Myocyte (in vitro differentiated cells): ENCODE measurements around the gene SLC5A11. TPM values are rescaled to one million over a fixed set of nuclear protein-coding genes. Genes with fewer than 3 reads are reported as not detected.
A peak's percentile ranks its signal among the peaks of the same experiment; 100 is the strongest.
"Not testable (repeated sequence)": the region's sequence is repeated elsewhere in the genome, so short reads cannot be mapped to it uniquely, and the experiment has no call there.

ENCODE experiments used
- DNase-seq: peaks from one replicate; pipeline ENCODE4 v3.0.0-alpha.2; 2012; ENCODE audit warnings: low read depth
- total RNA-seq: library from RNA; depleted of rRNA; stranded (reverse); fragments of >200 nt; gene quantifications from 2 replicates; pipeline ENCODE4 v1.2.3, GENCODE V29; 2014

SLC5A11 gene
- total RNA-seq, 1 donor from 2014 or later = not detected

GRCh38 chr16:24856871-24857270 lies 11.1 kb downstream of the SLC5A11 start:
- DNase-seq = not testable (repeated sequence)

- peak; percentile 77 for DNase-seq
Observed at GRCh38 chr16:24858219-24859041, 12.7 kb downstream of the SLC5A11 start.

- no peak for DNase-seq
Observed at GRCh38 chr16:24861461-24861860, 15.7 kb downstream of the SLC5A11 start.

GRCh38 chr16:24863582-24864437 lies 18.0 kb downstream of the SLC5A11 start:
- DNase-seq = peak; percentile 50

- DNase-seq = no peak
Observed at GRCh38 chr16:24869033-24869432, 23.3 kb downstream of the SLC5A11 start.

DNA sequence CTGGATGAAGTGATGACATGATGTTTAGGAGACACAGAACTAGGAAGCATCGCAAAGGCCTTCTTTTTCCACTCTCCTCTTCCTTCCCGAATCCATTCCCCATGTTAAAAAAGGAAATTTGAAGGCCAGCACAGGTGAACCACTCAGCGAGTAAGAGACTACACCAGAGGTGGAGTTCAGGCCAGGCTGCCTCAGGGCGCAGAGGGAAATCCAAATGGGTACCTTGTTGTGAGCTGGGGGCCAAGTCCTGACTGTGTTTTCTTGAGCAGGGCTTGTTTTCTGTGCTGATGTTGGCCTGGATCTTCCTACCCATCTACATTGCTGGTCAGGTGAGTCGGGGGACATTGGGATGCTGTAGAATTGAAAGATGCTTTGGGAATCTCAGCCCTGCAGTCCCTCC lies 26.1 kb downstream of the SLC5A11 start:
- DNase-seq = no peak

DNA sequence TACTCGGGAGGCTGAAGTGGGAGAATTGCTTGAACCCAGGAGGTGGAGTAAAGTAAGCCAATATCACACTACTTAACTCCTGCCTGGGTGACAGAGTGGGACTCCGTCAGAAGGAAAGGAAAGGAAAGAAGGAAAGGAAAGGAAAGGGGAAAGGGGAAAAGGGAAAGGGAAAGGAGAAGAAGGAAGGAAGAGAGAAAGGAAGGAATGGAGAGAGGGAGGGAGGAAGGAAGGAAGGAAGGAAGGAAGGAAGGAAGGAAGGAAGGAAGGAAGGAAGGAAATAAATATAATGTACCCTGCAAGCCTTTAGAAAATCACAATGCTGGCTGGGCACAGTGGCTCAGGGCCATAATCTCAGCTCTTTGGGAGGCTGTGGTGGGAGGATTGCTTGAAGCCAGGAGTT lies 27.3 kb downstream of the SLC5A11 start:
- no peak for DNase-seq

DNA sequence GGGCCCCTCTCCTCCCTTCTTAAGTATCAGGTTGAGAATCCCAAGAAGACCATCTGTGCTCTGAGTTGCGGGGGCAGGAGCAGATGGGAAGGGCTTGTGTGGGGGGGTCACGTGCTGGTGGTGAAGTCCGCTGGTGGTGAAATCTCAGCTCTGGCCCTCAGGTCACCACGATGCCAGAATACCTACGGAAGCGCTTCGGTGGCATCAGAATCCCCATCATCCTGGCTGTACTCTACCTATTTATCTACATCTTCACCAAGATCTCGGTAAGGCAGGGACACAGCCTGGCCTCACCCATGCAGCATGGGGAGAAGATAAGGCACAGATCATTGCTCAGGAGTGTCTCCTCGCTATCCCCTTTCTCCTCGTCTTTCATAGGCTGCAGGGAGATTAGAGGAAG lies 29.7 kb downstream of the SLC5A11 start:
- no peak for DNase-seq

DNA sequence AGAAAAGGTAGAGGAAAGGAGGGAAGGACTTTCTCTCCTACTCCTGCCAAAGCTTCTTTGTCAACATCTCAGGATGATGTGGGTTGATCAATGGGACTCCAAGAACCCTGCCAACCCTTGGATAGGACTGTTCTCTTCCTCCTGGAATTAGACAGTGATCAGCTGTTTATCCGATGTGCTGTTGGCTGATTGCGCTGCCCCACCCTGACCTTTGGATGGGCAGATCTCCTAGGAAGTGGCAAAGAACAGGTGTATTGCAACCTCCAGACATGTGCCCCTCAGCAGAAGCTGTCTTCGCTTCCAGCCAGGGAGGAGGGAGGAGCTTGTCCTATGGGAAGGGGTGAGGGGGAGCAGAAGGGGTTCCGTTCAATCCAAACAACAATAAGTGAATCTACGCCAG lies 30.5 kb downstream of the SLC5A11 start:
- no peak for DNase-seq

- DNase-seq = no peak
Observed at GRCh38 chr16:24879684-24880083, 33.9 kb downstream of the SLC5A11 start.

DNA sequence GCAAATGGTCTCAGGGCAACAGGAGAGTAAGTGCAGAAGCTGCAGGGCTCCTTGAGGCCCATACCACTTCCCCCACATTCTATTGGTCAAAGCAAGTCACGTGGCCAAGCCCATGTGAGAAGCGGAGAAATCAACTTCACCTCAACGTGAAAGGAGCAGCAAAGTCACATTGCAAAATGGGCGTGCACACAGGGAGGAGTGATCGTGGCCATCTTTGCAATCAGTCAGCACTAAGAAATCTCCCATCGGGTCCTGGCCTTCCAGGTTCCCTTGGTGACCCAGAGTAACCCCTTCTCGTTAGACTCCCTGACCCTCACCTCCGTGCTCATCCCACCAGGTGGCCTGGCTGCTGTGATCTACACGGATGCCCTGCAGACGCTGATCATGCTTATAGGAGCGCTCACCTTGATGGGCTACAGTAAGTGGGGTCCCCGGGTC lies 38.0 kb downstream of the SLC5A11 start:
- no peak for DNase-seq

DNA sequence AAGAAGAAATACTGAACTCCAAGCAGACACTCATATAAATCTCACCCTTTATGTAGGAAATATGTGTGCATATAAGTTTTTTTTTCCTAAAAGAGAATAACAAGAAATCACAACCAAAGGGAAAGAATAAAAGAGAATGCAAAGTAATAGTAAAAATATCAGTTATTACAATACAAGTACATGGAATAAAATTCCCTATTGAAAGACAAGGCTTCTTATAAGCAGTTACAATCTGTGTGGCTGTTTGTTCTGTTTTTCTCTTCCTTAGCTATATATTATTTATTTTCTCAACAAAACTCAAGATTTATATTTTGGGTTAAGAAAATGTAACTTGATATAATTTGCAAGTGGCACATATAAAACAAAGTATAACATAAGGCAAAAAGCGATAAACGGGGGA lies 41.7 kb downstream of the SLC5A11 start:
- no peak for DNase-seq

GRCh38 chr16:24890746-24891145 lies 45.0 kb downstream of the SLC5A11 start:
- DNase-seq = no peak

DNA sequence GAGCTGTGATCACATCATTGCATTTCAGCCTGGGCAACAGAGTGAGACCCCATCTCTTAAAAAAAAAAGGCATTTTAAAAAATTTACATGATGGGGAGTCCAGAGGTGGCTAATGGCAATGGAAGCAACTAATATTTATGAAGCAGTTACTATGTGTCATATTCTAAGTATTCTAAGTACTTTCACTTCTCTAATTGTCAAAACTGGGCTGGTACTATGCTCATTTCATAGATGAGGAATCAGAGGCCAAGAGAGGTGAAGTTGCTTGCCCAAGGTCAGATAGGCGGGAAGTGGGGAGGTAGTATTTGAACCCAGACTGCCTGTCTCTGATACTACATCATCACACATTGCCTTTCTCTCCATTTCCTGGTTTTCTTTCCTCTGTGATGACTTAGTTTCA lies 50.7 kb downstream of the SLC5A11 start:
- no peak for DNase-seq

DNA sequence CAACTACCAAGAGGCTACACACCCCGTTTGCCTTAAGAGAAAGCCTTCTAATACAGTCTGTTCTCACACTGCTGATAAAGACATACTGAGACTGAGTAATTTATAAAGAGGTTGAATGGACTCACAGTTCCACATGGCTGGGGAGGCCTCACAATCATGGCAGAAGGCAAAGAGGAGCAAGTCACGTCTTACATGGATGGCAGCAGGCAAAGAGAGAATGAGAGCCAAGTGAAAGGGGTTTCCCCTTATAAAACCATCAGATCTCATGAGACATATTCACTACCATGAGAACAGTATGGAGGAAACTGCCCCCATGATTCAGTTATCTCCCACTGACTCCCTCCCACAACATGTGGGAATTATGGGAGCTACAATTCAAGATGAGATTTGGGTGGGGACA lies 51.8 kb downstream of the SLC5A11 start:
- DNase-seq = not testable (repeated sequence)

- DNase-seq = peak; percentile 20
Observed at GRCh38 chr16:24900230-24900629, 54.5 kb downstream of the SLC5A11 start.

DNA sequence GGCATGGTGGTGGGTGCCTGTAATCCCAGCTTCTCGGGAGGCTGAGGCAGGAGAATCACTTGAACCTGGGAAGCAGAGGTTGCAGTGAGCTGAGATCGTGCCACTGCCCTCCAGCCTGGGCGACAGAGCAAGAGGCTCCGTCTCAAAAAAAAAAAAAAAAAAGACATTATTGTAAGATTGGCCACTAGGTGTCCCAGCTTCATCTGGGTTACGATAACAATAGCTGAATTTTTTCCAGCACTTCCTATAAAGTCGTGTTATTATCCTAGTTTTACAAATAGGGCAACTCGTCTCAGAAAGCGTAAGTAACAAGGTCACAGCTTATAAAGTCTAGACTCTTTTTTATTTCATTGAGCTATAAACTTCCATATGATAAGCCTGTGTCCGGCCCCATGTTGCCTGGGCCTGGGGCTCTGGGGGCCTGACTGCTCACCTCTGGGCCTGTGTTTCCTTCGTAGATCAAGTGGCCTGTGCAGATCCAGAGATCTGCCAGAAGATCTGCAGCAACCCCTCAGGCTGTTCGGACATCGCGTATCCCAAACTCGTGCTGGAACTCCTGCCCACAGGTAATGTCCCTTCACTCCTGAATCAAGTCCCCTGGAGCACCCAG lies 60.5 kb downstream of the SLC5A11 start:
- no peak for DNase-seq

GRCh38 chr16:24906901-24907300 lies 61.1 kb downstream of the SLC5A11 start:
- DNase-seq = no peak

DNA sequence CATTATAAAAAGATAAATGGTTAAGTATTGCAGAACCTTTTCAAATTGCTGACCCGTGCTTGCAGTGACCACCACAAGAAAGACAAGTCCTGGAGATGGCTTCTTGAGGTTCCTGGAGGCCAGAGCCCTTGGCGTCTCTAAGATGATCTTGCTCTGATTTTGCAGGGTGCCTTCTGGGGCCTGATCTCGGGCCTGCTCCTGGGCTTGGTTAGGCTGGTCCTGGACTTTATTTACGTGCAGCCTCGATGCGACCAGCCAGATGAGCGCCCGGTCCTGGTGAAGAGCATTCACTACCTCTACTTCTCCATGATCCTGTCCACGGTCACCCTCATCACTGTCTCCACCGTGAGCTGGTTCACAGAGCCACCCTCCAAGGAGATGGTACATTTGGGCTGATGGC lies 63.0 kb downstream of the SLC5A11 start:
- no peak for DNase-seq

GRCh38 chr16:24909856-24910255 lies 64.1 kb downstream of the SLC5A11 start:
- DNase-seq = no peak

DNA sequence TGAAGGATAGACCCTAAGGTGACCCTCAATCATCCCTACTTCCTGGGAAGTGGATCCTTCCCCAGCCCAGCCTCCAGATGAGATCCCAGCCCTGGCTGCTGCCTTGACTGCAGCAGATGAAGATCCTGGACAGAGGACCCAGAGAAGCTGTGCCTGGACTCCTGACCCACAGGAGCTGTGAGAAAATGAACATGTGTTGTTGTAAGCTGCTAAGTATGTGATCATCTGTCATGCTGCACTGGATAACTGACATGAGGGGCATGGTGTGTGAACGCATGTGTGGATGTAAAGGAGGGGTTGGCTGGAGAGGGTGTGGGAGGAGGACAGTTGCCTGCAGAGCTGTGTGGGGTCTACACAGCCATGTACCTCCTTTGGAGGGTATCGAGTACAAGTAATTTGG lies 69.3 kb downstream of the SLC5A11 start:
- no peak for DNase-seq

DNA sequence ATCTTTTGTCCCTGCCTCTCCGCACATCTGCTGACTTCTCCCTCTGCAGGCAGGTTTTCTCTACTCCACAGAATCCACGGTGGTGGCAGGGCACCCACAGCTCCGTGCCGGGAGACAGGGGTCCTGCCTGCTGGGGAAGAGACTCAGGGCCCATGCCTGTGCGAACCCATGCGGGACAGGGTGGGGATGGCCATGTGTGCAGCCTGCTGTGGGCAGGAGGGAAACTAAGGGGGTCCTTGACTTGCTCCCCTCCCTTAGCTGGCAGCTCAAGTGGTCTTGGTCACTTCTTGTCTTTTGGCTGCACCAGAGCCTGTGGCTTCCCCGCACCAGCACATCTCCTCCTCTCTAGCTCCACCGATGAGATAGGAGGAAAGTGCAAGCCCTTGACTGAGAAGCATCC lies 69.8 kb downstream of the SLC5A11 start:
- no peak for DNase-seq
